ENCODE results near the gene AK5. TPM values are rescaled to one million over a fixed set of nuclear protein-coding genes. Genes with fewer than 3 reads are reported as not detected.

The AK5 gene, protein sequence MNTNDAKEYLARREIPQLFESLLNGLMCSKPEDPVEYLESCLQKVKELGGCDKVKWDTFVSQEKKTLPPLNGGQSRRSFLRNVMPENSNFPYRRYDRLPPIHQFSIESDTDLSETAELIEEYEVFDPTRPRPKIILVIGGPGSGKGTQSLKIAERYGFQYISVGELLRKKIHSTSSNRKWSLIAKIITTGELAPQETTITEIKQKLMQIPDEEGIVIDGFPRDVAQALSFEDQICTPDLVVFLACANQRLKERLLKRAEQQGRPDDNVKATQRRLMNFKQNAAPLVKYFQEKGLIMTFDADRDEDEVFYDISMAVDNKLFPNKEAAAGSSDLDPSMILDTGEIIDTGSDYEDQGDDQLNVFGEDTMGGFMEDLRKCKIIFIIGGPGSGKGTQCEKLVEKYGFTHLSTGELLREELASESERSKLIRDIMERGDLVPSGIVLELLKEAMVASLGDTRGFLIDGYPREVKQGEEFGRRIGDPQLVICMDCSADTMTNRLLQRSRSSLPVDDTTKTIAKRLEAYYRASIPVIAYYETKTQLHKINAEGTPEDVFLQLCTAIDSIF
- total RNA-seq: 8.3 and 20.6 TPM in 2 replicates

DNA sequence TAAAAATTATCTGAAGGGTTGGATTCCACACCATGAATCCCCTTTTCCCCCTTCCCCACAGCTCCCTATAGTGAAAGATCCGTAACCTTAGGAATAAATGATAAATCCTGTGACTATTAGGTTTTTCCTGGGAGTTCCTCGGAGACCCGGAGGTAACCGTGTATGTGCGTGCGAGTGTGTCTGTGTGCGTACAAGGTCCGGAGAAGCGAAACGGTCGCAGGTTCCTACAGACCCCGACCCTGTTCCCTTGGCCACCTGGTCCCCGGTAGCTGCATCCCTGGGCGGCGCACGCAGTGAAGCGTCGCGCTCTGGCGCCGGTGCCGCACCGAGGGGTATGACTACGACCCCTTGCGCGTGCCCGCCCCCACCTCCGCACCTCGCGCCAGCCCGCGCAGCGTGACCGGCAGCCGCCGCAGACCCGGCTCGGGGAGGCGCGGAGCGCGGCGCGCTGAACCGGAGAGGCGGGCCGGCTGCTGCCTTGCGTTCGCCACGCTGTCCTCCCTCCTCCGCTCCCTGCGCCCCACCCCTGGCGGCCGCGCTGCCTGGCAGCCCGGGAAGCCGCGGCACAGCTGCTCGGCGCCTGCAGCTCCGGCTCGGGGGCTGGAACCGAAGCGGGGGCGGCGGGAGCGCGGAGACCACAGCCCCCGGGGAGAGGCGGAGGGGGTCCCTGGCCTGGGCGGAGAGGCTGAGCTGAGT is at the start of gene AK5:
TSS of gene AK5 (plus strand) at position 529 of the 696 bp plus-strand sequence. CDS start 295 bp downstream, outside the sequence.

Small RNA genes within 50 kb of the gene (small RNA-seq; reads per million reads assigned to genes)
- gene RNU7-8P: not detected

Other genes starting within 250 kb of the AK5 start
- gene PIGK, start 62.6 kb upstream of the AK5 start, total RNA-seq: 20.6 and 25.2 TPM in 2 replicates

Data from vein endothelial cell (primary cell).